ENCODE results near the gene RPP40.

DNA sequence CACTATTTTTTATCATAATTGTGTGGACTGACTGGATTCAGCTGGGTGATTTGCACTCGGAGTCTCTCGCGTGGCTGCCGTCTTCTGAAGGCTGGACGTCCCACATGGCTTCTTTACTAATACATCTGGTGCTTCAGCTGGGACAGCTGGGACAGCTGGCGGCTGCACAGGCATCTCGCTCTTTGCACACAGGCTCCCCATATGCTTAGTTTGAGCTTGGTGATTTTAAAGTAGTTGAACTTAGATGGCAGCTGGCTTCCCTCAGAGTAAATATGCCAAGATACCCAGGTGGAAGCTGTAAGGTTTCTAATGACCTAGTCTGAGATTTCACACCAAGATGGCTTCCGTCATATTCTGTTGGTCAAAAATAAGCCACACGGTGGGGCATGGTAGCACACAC lies 42.6 kb upstream of the RPP40 start:
- TF ChIP-seq JUND (IDR thresholded peaks at IDR 0.05; ENCODE audit: low read length): no peak
- TF ChIP-seq, protein P1, sequence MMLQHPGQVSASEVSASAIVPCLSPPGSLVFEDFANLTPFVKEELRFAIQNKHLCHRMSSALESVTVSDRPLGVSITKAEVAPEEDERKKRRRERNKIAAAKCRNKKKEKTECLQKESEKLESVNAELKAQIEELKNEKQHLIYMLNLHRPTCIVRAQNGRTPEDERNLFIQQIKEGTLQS (IDR thresholded peaks at IDR 0.05; ENCODE audit: insufficient read depth, low read depth, low read length): no peak
- no peak for TF ChIP-seq SP1 (IDR thresholded peaks at IDR 0.05; ENCODE audit: low read depth, low read length)
- TF ChIP-seq POLR2AphosphoS5 (IDR thresholded peaks at IDR 0.05; ENCODE audit: low read depth, low read length): no peak
- no peak for TF ChIP-seq POLR2A (IDR thresholded peaks at IDR 0.05; ENCODE audit: control extremely low read depth in 1 of 2, low read depth in 2 of 2, low read length in 2 of 2)
- no peak for TF ChIP-seq CTCF (IDR thresholded peaks at IDR 0.05; ENCODE audit: control extremely low read depth in 1 of 3, insufficient read depth in 1 of 3, low read depth in 1 of 3, low read length in 3 of 3)
- no peak for TF ChIP-seq KDM1A (IDR thresholded peaks at IDR 0.05; ENCODE audit: borderline replicate concordance, low read length)
